ENCODE data around the gene RNF151. TPM values are rescaled to one million over a fixed set of nuclear protein-coding genes. Genes with fewer than 3 reads are reported as not detected.

The RNF151 gene
- total RNA-seq, 1 experiment from 2014 or later: 0.28 TPM

GRCh38 chr16:1980030-1980769, 13.5 kb downstream of the RNF151 start:
- no peak overlapping the region for H4K8ac ChIP-seq (replicated peaks; ENCODE audit: insufficient read length, low read depth, low read length)
- H4K20me1 ChIP-seq (ENCODE audit: control insufficient read depth, insufficient read depth, insufficient read length): no peaks in the 10 kb centered on the region
- no peak overlapping the region for H3K18ac ChIP-seq (ENCODE audit: insufficient read length, low read depth, low read length)
- H3T11ph ChIP-seq (ENCODE audit: low read length): no peak overlapping the region
- H4K5ac ChIP-seq (ENCODE audit: insufficient read length, low read depth, low read length): no peak overlapping the region
- H2AFZ ChIP-seq (ENCODE audit: low read length): no peak overlapping the region
- no peaks in the 10 kb centered on the region for H3K79me1 ChIP-seq (ENCODE audit: insufficient read depth, low read depth, low read length, poor library complexity, severe bottlenecking)
- Mint-ChIP-seq H3K27ac (no peak overlapping the region), H3K9me3 (no peaks in the 10 kb centered on the region), H3K4me3 (peak overlapping the region; percentile 53 to 70), H3K36me3 (ENCODE audit: insufficient read depth in 1 of 3, low read depth in 3 of 3) (peaks cover 6 to 19% (median 16%) of the 10 kb centered on the region in 3 experiments; a peak in 6 of 7 replicates), H3K4me1 (peaks cover 18 to 25% of the 10 kb centered on the region in 2 experiments), H3K27me3 (ENCODE audit: low read depth) (peaks cover 40% of the 10 kb centered on the region)
- H2BK15ac ChIP-seq (ENCODE audit: low read depth, low read length): no peak overlapping the region
- no CpG with 5 or more reads among the region's 53 CpGs for WGBS (ENCODE audit: extremely low coverage, insufficient read length, low lambda C conversion rate)
- no peak overlapping the region for H2BK12ac ChIP-seq (ENCODE audit: insufficient read length, low read depth, low read length)
- no peak overlapping the region for H2BK120ac ChIP-seq (ENCODE audit: low read depth, low read length, poor library complexity, severe bottlenecking)
- no peak overlapping the region for H3K4ac ChIP-seq (ENCODE audit: low read depth, low read length)
- no peak for DNase-seq
- no peak overlapping the region for H3K27ac ChIP-seq (ENCODE audit: insufficient read length, low read depth, low read length)
- no peak for TF ChIP-seq CTCF (conservative IDR thresholded peaks at IDR 0.05)
- no peak overlapping the region for H2BK5ac ChIP-seq (ENCODE audit: insufficient read length, low read length)
- no peaks in the 10 kb centered on the region for H3K4me1 ChIP-seq (ENCODE audit: insufficient read depth, low read length)
- H3K14ac ChIP-seq (ENCODE audit: insufficient read depth, low read length): no peak overlapping the region
- H2BK20ac ChIP-seq (ENCODE audit: low read depth, low read length, poor library complexity, severe bottlenecking): no peak overlapping the region
- no peak overlapping the region for H3K56ac ChIP-seq (ENCODE audit: insufficient read length, low read depth, low read length)
- H3K9me3 ChIP-seq (ENCODE audit: control insufficient read depth, low read depth, low read length): no peaks in the 10 kb centered on the region
- no peak overlapping the region for H3K23ac ChIP-seq (ENCODE audit: insufficient read length, low read depth, low read length)
- H3K23me2 ChIP-seq (ENCODE audit: insufficient read length, low read depth, low read length, poor library complexity, severe bottlenecking): peaks cover 24% of the 10 kb centered on the region
- H3K79me2 ChIP-seq (ENCODE audit: insufficient read depth, low read length): no peaks in the 10 kb centered on the region; the same call in 1 of the 2 replicates
- H4K91ac ChIP-seq (ENCODE audit: insufficient read length, low read depth, low read length): no peak overlapping the region
- no peak overlapping the region for H2AK5ac ChIP-seq (ENCODE audit: insufficient read length, low read length)
- H3K27me3 ChIP-seq (ENCODE audit: insufficient read depth, low read length): peaks cover 22% of the 10 kb centered on the region
- H3K9ac ChIP-seq (ENCODE audit: extremely low read depth, insufficient read length, low read length): no peak overlapping the region
- peak overlapping the region; percentile 40 for H3K4me2 ChIP-seq (ENCODE audit: insufficient read depth, insufficient read length, low read length)

All from H9 (cell line).